Measurements from ENCODE around the gene LRRK2. TPM values are rescaled to one million over a fixed set of nuclear protein-coding genes. Genes with fewer than 3 reads are reported as not detected.
A peak's percentile ranks its signal among the peaks of the same experiment; 100 is the strongest.

The LRRK2 gene
- total and polyA plus RNA-seq, 5 experiments from 2014 or later, result 0.05 to 1.7 (median 0.75) TPM; not detected in 1

DNA sequence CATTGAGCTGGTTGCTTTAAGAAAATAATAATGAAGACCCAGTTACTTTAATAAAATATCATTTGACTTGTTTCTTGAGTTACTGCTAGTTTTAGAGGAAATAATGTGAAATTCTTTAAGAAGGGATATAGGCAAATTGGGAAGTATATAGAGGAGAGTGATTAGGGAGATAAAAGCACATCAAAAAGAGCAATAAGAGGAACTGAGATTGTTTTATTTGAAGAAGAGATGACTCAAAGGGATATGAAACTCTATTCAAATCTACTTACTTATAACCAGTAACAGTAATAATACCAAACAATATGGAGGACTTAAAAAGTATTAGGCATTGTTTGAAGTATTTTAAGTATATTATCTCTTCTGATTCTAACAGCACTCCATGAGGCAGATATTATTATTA, 37.1 kb downstream of the LRRK2 start:
- Mint-ChIP-seq H3K36me3 (peaks cover 0 to 6% (median 0%) of the 10 kb centered on the region in 3 donors), H3K4me1 (peaks cover 0 to 14% (median 0%) of the 10 kb centered on the region in 4 donors), H3K4me3 (no peak overlapping the region), H3K9me3 (peaks cover 0 to 18% (median 0%) of the 10 kb centered on the region in 9 donors), H3K27me3 (peaks cover 0 to 7% (median 0%) of the 10 kb centered on the region in 5 donors), H3K27ac (no peak overlapping the region)
- POLR2A ChIA-PET, result no interaction called here
- no peak for ATAC-seq
- no peak for DNase-seq

DNA sequence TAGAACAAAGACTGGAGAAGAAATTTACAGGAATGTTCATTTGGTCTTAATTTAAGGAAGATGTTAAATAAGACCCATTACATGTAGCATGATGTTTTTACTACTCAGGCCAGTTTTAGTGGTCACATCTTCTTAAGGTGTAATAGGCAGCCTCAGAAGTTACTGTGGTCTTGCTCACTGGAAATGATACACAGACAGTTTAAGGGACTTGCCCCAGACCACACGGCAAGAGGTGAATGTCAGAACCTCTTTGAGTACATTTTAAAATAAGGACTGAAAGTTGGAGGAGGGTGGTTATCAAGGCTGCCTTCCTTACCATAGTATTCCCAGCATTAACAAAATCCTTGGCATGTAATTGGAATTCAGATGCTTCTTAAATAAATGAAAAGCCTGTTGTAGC, 37.9 kb downstream of the LRRK2 start:
- no peak for ATAC-seq
- H3K27me3 Mint-ChIP-seq, result peaks cover 0 to 7% (median 0%) of the 10 kb centered on the region in 5 donors
- no peak overlapping the region for H3K27ac Mint-ChIP-seq
- DNase-seq, result no peak
- POLR2A ChIA-PET, result no interaction called here
- H3K36me3 Mint-ChIP-seq, result peaks cover 0 to 6% (median 0%) of the 10 kb centered on the region in 3 donors
- H3K4me1 Mint-ChIP-seq, result peaks cover 0 to 14% (median 0%) of the 10 kb centered on the region in 4 donors
- H3K9me3 Mint-ChIP-seq, result peaks cover 0 to 18% (median 0%) of the 10 kb centered on the region in 9 donors
- no peak overlapping the region for H3K4me3 Mint-ChIP-seq

DNA sequence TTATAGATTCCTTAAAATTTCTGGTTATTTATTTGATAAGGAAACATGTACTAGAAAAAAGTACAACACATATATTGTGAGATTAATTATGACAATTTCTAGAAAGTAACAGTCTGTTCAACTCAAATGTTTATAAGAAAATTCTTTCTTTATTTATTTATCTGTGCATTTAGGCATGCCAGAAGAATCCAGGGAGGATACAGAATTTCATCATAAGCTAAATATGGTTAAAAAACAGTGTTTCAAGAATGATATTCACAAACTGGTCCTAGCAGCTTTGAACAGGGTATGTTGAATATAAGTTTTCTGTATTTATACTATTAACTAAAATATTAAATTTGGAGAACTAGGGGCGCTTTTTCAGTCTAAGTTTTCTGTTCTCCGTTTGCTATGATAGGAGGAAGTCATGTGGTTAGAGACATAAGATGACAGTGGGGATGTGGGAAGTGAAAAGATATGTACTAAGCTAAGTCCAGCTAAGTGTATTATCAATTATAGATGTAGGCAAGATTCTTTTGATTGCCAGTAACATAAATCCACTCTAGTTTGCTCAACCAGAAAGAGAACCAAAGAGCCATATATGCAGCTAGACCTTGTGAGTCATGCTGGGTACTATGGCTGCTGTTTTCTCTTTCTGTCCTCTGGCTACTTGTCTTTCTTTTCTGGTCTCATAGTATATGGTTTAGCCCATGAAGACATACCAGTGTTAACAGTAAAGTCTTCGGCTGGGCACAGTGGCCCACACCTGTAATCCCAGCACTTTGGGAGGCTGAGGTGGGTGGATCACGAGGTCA, 39.0 kb downstream of the LRRK2 start:
- ATAC-seq (no peak), DNase-seq (no peak)
- H3K36me3 Mint-ChIP-seq, result peaks cover 0 to 6% (median 0%) of the 10 kb centered on the region in 3 donors
- peaks cover 0 to 3% (median 0%) of the 10 kb centered on the region in 5 donors for H3K27me3 Mint-ChIP-seq
- no peak overlapping the region for H3K27ac Mint-ChIP-seq
- H3K4me1 Mint-ChIP-seq, result peaks cover 0 to 14% (median 0%) of the 10 kb centered on the region in 4 donors
- peaks cover 0 to 18% (median 0%) of the 10 kb centered on the region in 9 donors for H3K9me3 Mint-ChIP-seq
- H3K4me3 Mint-ChIP-seq, result no peak overlapping the region
- POLR2A ChIA-PET, result no interaction called here

DNA sequence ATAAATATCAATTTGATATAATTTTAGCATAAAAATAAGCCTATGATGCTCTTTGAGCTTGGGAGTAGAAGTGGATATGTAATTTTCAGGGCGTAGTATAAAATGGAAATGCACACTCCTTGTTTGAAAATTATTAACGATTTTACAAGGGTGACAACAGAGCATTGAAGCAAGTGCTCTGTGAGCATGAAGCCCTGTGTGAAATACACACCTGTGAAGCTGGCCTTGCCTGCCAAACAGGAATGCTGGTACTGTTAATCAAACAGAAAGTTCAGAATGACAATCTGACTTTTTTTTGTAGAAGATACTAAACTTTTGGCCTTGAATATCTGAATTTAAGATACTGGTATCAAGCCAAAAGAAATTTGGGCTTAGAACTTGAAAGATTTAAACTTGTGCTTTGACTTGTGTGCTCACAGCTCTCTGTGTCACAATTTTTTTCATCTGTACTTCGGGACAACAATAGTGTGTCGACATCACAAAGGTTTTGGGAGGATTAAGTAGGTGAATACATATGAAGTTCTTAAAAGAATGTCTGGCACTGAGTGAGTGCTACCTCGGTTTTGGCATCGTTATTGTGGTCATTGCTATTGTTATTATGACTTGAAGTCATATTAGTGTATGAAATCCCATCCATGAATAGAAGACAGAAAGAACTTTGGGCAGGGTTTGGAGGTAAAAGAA, 47.3 kb downstream of the LRRK2 start:
- Mint-ChIP-seq H3K9me3 (no peaks in the 10 kb centered on the region), H3K4me1 (no peaks in the 10 kb centered on the region), H3K27me3 (no peaks in the 10 kb centered on the region), H3K36me3 (no peaks in the 10 kb centered on the region), H3K4me3 (no peak overlapping the region), H3K27ac (no peak overlapping the region)
- no peak for ATAC-seq
- POLR2A ChIA-PET, result no interaction called here
- DNase-seq, result no peak

DNA sequence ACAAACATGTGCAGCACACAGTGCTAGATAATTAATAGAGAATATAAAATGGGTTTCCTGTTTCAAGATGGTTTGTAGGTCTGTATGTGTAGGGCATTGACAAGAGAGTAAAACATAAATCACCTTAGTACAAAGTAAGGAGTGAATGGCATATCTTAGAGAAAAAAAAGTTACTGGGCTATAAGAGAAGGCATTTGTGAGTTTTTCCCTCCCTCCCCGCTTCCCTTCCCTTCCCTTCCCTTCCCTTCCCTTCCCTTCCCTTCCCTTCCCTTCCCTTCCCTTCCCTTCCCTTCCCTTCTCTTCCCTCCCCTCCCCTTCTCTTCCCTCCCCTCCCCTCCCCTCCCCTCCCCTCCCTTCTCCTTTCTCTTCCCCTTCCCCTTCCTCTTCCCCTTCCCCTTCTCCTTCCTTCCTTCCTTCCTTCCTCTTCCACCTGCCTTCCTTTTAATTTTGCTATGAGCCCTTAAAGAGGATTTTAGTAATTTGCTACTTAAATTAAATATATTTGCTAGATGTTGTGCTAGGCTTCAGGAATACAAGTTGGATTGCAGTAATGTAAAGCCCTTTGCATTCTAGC, 57.1 kb downstream of the LRRK2 start:
- POLR2A ChIA-PET, result no interaction called here
- Mint-ChIP-seq H3K4me3 (no peak overlapping the region), H3K27ac (no peak overlapping the region), H3K27me3 (peaks cover 0 to 10% (median 0%) of the 10 kb centered on the region in 5 donors), H3K36me3 (no peaks in the 10 kb centered on the region), H3K9me3 (peaks cover 0 to 7% (median 1%) of the 10 kb centered on the region in 9 donors), H3K4me1 (no peaks in the 10 kb centered on the region)
- ATAC-seq, result no peak
- DNase-seq, result no peak

DNA sequence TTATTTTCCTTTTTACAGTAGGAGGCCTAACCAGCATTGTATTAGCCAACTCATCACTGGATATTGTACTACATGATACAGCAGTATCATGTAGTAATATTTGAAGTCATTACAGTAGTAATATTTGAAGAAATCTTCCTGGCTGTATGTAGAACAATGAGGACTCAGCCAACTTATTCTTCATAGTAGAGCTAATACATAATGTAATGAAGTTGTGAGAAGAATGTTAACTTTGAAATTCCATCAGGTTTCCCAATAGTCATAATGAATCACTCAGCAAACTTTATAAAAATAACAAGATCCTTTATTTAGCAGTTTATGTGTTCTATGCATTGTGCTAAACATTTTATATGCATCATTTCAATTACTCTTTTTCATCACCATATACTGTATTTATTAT, 61.8 kb downstream of the LRRK2 start:
- Mint-ChIP-seq H3K9me3 (peaks cover 0 to 10% (median 3%) of the 10 kb centered on the region in 9 donors), H3K36me3 (no peaks in the 10 kb centered on the region), H3K4me1 (no peaks in the 10 kb centered on the region), H3K27me3 (peaks cover 0 to 6% (median 0%) of the 10 kb centered on the region in 5 donors), H3K4me3 (no peak overlapping the region), H3K27ac (no peak overlapping the region)
- no peak for ATAC-seq
- DNase-seq, result no peak
- POLR2A ChIA-PET, result no interaction called here

DNA sequence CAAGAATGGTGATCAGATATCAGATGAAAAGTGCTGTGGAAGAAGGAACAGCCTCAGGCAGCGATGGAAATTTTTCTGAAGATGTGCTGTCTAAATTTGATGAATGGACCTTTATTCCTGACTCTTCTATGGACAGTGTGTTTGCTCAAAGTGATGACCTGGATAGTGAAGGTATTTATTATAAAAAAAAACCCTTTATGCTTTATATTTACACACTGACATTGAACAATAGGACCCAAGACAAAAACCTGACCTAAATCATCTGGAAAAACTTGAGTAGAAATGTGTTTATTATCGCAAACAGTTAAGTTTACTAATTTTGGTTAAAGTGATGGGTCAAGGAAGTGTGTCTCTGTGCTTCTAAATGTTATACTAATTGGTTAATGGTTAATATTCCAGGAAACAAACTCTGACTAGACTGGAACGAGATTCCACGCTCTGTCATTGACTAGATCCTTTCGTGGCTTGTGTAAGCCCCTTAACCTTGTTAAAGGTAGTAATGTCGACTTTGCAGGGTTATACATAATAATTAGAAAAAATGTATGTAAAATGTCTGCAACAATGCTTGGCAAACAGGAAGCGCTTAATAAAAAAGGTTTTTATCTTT, 62.7 kb downstream of the LRRK2 start:
- H3K27me3 Mint-ChIP-seq, result peaks cover 0 to 6% (median 0%) of the 10 kb centered on the region in 5 donors
- H3K9me3 Mint-ChIP-seq, result peaks cover 0 to 10% (median 2%) of the 10 kb centered on the region in 9 donors
- H3K27ac Mint-ChIP-seq, result no peak overlapping the region
- H3K4me3 Mint-ChIP-seq, result no peak overlapping the region
- no peaks in the 10 kb centered on the region for H3K4me1 Mint-ChIP-seq
- POLR2A ChIA-PET, result no interaction called here
- DNase-seq (no peak), ATAC-seq (no peak)
- H3K36me3 Mint-ChIP-seq, result no peaks in the 10 kb centered on the region

DNA sequence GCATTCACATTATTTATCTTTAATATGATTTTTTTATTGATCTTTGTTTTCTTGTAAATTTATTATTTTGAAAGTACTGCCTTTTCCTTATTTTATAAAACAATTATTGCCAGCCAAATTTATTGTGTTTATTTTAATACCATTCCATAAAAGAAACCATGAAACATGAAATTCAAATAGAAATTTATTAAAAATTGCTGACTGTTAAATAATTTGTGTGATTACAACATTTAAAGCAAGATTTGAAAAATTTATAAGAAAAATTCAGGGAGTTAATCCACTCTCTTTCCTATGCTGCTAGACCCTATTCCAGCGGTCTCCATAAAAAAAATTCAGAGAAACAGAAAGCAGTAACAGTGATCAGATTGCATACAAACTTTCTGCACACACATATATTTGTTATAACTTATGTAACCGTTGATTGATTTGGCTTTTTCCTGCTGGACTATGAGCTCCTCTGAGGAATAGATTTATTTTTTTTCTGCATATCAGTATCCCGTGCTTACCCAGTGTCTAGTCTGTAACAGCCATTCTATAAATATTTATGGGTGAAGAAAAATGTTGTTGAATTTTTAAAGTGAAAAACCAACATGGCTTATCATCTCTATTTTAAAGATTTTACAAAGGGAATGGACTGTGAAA, 68.1 kb downstream of the LRRK2 start:
- ATAC-seq (no peak), DNase-seq (no peak)
- H3K27ac Mint-ChIP-seq, result no peak overlapping the region
- POLR2A ChIA-PET, result no interaction called here
- no peaks in the 10 kb centered on the region for H3K36me3 Mint-ChIP-seq
- H3K9me3 Mint-ChIP-seq, result peaks cover 0 to 9% (median 2%) of the 10 kb centered on the region in 9 donors
- peaks cover 0 to 3% (median 0%) of the 10 kb centered on the region in 5 donors for H3K27me3 Mint-ChIP-seq
- no peak overlapping the region for H3K4me3 Mint-ChIP-seq
- H3K4me1 Mint-ChIP-seq, result no peaks in the 10 kb centered on the region

DNA sequence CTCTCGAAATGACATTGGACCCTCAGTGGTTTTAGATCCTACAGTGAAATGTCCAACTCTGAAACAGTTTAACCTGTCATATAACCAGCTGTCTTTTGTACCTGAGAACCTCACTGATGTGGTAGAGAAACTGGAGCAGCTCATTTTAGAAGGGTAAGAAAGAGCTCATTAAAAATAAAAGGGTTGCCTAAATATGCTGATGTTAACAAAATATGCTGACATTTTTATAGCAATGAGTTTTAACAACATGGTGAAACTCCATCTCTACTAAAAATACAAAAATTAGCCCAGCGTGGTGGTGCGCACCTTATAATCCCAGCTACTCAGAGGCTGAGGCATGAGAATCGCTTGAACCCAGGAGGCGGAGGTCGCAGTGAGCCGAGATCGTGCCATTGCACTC, 73.5 kb downstream of the LRRK2 start:
- Mint-ChIP-seq H3K27me3 (peaks cover 0 to 3% (median 0%) of the 10 kb centered on the region in 5 donors), H3K27ac (no peak overlapping the region), H3K4me3 (no peak overlapping the region), H3K9me3 (peaks cover 0 to 9% (median 0%) of the 10 kb centered on the region in 9 donors), H3K4me1 (no peaks in the 10 kb centered on the region), H3K36me3 (no peaks in the 10 kb centered on the region)
- POLR2A ChIA-PET, result no interaction called here
- DNase-seq (no peak), ATAC-seq (no peak)

DNA sequence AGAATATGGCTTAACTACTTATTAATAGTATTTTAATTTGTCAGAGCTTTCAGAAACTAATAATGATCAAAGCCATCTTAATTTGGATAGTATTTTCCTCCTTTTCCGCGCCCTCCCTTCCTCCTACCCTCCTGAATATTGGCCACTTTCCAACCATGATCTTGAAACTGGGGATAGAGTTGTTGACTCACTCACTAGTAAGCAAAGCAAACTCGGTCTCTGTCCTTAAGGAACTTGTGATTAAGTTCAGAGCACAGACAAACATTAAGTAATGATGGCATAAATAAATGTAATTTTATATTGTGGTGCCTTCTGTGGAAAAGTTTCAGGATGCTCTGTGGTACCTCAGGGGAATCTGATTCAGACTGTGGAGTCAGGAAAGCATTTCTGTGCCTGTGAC, 75.7 kb downstream of the LRRK2 start:
- no peaks in the 10 kb centered on the region for H3K4me1 Mint-ChIP-seq
- ATAC-seq (no peak), DNase-seq (no peak)
- H3K4me3 Mint-ChIP-seq, result no peak overlapping the region
- peaks cover 0 to 9% (median 0%) of the 10 kb centered on the region in 9 donors for H3K9me3 Mint-ChIP-seq
- no peak overlapping the region for H3K27ac Mint-ChIP-seq
- POLR2A ChIA-PET, result no interaction called here
- peaks cover 0 to 3% (median 0%) of the 10 kb centered on the region in 5 donors for H3K27me3 Mint-ChIP-seq
- H3K36me3 Mint-ChIP-seq, result no peaks in the 10 kb centered on the region

DNA sequence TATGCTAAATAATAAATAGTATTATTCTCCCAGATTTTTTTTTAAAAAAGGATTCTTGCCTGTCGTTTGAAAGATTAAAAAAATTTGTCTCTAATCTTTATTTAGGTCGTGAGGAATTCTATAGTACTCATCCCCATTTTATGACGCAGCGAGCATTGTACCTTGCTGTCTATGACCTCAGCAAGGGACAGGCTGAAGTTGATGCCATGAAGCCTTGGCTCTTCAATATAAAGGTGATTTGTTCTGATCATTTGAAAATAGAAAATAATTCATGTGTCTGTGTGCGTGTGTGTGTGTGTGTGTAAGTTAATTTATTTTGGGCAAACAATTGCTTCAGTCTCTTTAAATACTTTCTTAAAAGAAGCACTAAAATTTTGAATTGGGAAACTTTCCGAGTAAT, 84.2 kb downstream of the LRRK2 start:
- Mint-ChIP-seq H3K27ac (no peak overlapping the region), H3K9me3 (no peaks in the 10 kb centered on the region), H3K27me3 (no peaks in the 10 kb centered on the region), H3K4me3 (no peak overlapping the region), H3K4me1 (no peaks in the 10 kb centered on the region), H3K36me3 (no peaks in the 10 kb centered on the region)
- no peak for ATAC-seq
- POLR2A ChIA-PET, result no interaction called here
- peak in 1 of 10 donors; percentile 80 for DNase-seq

DNA sequence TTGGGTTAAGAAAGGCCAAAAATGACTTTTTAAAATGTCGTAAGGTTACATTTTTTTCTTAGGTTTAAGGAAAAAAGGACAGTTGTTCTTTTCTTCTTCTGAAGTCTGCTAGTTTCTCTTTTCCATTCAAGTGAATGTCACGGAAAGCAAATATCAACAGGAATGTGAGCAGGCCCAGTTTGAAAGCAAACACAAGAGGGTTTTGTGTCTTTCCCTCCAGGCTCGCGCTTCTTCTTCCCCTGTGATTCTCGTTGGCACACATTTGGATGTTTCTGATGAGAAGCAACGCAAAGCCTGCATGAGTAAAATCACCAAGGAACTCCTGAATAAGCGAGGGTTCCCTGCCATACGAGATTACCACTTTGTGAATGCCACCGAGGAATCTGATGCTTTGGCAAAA, 85.4 kb downstream of the LRRK2 start:
- Mint-ChIP-seq H3K4me1 (no peaks in the 10 kb centered on the region), H3K9me3 (no peaks in the 10 kb centered on the region), H3K4me3 (no peak overlapping the region), H3K27ac (no peak overlapping the region), H3K27me3 (no peaks in the 10 kb centered on the region), H3K36me3 (no peaks in the 10 kb centered on the region)
- DNase-seq, result no peak
- ATAC-seq, result no peak
- POLR2A ChIA-PET, result no interaction called here

Data from naive thymus-derived CD8-positive, alpha-beta T cell (primary cell).